Thyroid gland (tissue), 4 donors: ENCODE results near the gene FAM186B.

ENCODE experiments used
- POLR2A ChIP-seq, 2 donors: fragments of 450-650 bp; IDR thresholded peaks; one replicate each; pipeline ENCODE4 v1.6.1; 2017; ENCODE audit warnings: antibody characterized with exemption in 2 of 2, mild to moderate bottlenecking in 2 of 2, moderate library complexity in 1 of 2
- TF ChIP-seq, protein P1 (sequence below), 6 experiments: fragments of 200-600 bp in 3 of 6; fragments of 450-650 bp in 3 of 6; sonication (generic) in 3 of 6; IDR thresholded peaks; one replicate each; pipeline ENCODE4 v1.5.1; 2016 to 2019; ENCODE audit warnings: antibody characterized with exemption in 6 of 6, mild to moderate bottlenecking in 2 of 6, inconsistent platforms in 1 of 6, moderate library complexity in 1 of 6

DNA sequence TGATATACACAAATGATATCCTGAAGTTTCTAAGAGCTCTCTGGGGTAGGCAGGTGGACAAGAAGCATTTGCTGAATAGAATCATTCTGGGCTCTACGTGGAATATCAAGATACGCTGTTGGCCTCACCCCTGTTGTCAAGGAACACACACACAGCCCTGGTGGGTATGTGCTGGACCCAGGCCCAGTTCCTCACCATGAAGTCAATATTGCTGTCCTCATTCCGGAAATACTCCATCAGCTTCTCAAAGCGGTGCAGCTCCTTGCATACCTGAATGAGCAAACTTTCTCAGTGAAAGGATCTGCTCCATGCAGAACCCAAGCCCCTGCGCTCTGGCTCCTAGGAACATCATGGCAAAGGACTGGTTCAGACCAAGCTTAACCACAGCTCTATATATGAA lies 49.3 kb upstream of the FAM186B start:
- TF ChIP-seq, protein P1, sequence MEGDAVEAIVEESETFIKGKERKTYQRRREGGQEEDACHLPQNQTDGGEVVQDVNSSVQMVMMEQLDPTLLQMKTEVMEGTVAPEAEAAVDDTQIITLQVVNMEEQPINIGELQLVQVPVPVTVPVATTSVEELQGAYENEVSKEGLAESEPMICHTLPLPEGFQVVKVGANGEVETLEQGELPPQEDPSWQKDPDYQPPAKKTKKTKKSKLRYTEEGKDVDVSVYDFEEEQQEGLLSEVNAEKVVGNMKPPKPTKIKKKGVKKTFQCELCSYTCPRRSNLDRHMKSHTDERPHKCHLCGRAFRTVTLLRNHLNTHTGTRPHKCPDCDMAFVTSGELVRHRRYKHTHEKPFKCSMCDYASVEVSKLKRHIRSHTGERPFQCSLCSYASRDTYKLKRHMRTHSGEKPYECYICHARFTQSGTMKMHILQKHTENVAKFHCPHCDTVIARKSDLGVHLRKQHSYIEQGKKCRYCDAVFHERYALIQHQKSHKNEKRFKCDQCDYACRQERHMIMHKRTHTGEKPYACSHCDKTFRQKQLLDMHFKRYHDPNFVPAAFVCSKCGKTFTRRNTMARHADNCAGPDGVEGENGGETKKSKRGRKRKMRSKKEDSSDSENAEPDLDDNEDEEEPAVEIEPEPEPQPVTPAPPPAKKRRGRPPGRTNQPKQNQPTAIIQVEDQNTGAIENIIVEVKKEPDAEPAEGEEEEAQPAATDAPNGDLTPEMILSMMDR (IDR thresholded peaks at IDR 0.05): no peak
- no peak for TF ChIP-seq POLR2A (IDR thresholded peaks at IDR 0.05)
